ENCODE data around the gene KANTR. TPM values are rescaled to one million over a fixed set of nuclear protein-coding genes. Genes with fewer than 3 reads are reported as not detected.
A peak's percentile ranks its signal among the peaks of the same experiment; 100 is the strongest.
"Not testable (repeated sequence)": the region's sequence is repeated elsewhere in the genome, so short reads cannot be mapped to it uniquely, and the experiment has no call there.

The KANTR gene
- total RNA-seq, 2 donors from 2014 or later: 9.8 to 10.1 TPM

DNA sequence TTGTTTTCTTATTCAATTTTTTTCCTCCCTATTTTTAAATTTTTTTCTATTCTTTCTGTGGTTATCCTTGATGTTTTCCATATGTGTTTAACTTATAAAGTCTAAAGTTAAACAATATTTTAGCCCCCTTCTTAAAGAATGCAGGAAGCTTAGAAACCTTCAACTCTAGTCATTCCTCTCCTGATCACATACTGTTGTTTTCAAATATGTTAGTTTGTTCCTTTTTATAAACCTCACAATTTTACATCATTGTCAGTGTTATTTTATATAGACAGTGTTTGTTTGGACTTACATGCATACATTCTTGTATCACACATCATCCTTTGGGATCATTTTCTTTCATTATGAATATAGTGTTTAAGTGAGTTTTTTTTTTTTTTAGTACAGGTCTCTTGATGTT lies 31.6 kb downstream of the KANTR start:
- ATAC-seq (no peak), DNase-seq (no peak)
- H3K4me1 Mint-ChIP-seq: peaks cover 13% of the 10 kb centered on the region
- peaks cover 2% of the 10 kb centered on the region for H3K36me3 Mint-ChIP-seq (ENCODE audit: low read depth)
- no peaks in the 10 kb centered on the region for H3K9me3 ChIP-seq (ENCODE audit: control insufficient read depth, low read length, poor library complexity, severe bottlenecking)
- H3K27ac Mint-ChIP-seq: peak overlapping the region; percentile 16
- no peak overlapping the region for H3K4me3 Mint-ChIP-seq
- no peaks in the 10 kb centered on the region for H3K27me3 Mint-ChIP-seq

DNA sequence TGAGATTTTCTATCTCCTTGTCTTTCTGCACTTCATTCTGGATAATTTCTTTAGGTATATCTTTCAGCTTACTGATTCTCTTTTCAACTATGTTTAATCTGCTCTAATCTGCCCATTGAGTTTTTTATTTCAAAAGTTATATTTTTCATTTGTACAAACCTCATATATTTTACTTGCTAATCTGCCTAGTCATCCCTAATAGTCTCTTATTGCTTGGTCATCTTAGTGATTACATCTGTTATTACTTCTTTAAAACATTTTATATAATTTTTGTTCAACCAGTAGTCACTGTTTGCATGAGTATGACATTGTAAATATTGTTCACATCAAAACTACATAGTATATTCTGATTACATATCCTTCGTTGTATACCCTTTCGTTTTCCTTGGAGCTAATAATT lies 32.4 kb downstream of the KANTR start:
- no peaks in the 10 kb centered on the region for H3K9me3 ChIP-seq (ENCODE audit: control insufficient read depth, low read length, poor library complexity, severe bottlenecking)
- DNase-seq: no peak
- Mint-ChIP-seq H3K4me1 (peaks cover 13% of the 10 kb centered on the region), H3K27me3 (no peaks in the 10 kb centered on the region), H3K27ac (no peak overlapping the region), H3K36me3 (ENCODE audit: low read depth) (peaks cover 2% of the 10 kb centered on the region), H3K4me3 (no peak overlapping the region)
- no peak for ATAC-seq

DNA sequence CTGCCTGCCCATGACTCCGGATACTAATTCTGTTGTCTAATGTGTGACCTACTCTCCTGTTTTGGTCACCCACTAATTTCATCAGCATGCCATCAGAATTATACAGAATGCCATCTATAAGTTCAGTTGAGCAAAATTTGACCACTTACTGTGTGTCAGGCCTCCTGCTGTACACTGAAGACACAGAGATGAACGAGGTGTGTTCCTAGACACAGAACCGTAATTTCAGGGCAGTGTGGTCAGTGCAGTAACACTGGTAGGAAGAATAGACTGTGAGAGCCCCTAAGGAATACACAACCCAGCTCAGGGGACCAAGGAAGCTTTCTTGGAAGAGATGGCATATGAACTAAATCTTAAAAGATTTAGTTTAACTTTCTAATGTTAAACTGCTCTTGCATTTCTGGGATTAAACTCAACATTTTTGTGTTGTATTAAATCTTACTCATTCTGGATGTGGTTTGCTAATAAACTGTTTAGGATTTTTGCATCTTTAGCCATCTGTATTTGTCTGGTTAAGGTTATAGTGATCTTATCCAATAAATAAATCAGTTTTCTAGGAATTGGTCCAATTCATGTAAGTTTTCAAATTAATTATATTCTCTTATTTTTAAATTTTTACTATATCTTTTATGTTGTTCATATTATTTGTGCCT lies 34.3 kb downstream of the KANTR start:
- no peaks in the 10 kb centered on the region for H3K9me3 ChIP-seq (ENCODE audit: control insufficient read depth, low read length, poor library complexity, severe bottlenecking)
- ATAC-seq: no peak
- Mint-ChIP-seq H3K4me1 (peaks cover 13% of the 10 kb centered on the region), H3K27ac (no peak overlapping the region), H3K27me3 (no peaks in the 10 kb centered on the region), H3K4me3 (no peak overlapping the region), H3K36me3 (ENCODE audit: low read depth) (peaks cover 2% of the 10 kb centered on the region)
- no peak for DNase-seq

DNA sequence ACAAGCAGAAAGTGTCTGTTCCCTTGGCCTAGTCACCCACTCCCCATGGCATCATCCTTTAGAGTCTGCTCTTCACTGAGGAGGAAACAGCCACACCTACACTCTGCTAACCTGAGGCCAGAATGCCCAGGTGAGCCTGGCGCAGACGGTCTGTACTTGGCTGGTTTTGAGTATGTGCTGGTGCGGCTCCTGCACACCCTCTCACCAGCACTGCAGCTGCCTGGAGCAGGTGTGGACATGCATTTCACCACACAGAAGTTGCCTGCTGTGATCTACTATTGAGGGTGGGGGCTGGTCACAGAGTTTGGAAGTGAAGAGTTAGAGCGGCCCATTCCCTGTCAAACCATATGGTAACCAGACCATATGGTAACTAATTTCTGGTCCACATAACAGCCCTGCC lies 39.5 kb downstream of the KANTR start:
- H3K4me1 Mint-ChIP-seq: no peaks in the 10 kb centered on the region
- DNase-seq (no peak), ATAC-seq (no peak)
- H3K9me3 ChIP-seq (ENCODE audit: control insufficient read depth, low read length, poor library complexity, severe bottlenecking): no peaks in the 10 kb centered on the region
- no peak overlapping the region for H3K27ac Mint-ChIP-seq
- H3K27me3 Mint-ChIP-seq: no peaks in the 10 kb centered on the region
- H3K4me3 Mint-ChIP-seq: no peak overlapping the region
- no peaks in the 10 kb centered on the region for H3K36me3 Mint-ChIP-seq (ENCODE audit: low read depth)

DNA sequence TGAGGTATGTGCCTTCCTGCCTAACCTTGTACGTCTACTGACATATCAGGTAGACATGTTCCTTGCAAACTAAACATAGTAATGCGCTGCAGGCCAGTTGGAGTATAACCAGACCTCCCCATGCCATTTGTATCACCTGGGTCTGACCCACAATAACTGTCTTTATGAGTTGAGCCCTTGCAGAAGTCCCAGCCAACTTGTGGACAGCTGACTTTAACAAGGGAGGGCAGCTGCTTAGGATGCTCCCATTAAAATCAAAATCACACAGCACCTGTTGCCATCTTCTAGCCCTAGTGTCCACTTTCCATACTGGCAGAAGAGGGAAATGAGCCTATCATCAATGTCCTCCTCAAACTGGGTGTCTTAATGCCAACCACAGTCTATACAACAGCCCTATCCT lies 41.6 kb downstream of the KANTR start:
- ATAC-seq (no peak), DNase-seq (no peak)
- Mint-ChIP-seq H3K36me3 (ENCODE audit: low read depth) (no peaks in the 10 kb centered on the region), H3K27me3 (no peaks in the 10 kb centered on the region), H3K4me1 (peaks cover 2% of the 10 kb centered on the region), H3K4me3 (no peak overlapping the region), H3K27ac (no peak overlapping the region)
- no peaks in the 10 kb centered on the region for H3K9me3 ChIP-seq (ENCODE audit: control insufficient read depth, low read length, poor library complexity, severe bottlenecking)

DNA sequence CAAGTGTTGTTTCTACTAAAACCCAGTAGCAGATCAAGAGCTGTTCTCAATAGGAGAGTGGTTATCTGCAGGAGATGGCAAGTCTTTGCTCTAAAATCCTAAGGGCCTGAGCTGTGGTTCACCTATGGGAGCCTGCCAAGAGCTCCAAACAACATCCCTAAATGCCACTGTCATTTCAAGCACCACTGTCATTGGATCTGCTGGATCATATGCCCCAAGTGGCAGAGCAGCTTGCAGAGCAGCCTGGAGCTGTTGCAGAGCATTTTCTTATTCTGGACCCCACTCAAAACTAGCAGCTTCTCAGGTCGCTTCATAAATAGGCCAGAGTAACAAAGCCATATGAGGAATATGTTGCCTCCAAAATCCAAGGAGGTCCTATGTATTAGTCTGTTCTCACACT lies 59.6 kb downstream of the KANTR start:
- H3K27me3 Mint-ChIP-seq: no peaks in the 10 kb centered on the region
- no peak overlapping the region for H3K27ac Mint-ChIP-seq
- no peak overlapping the region for H3K4me3 Mint-ChIP-seq
- no peaks in the 10 kb centered on the region for H3K9me3 ChIP-seq (ENCODE audit: control insufficient read depth, low read length, poor library complexity, severe bottlenecking)
- DNase-seq: no peak
- H3K36me3 Mint-ChIP-seq (ENCODE audit: low read depth): no peaks in the 10 kb centered on the region
- no peaks in the 10 kb centered on the region for H3K4me1 Mint-ChIP-seq
- no peak for ATAC-seq

DNA sequence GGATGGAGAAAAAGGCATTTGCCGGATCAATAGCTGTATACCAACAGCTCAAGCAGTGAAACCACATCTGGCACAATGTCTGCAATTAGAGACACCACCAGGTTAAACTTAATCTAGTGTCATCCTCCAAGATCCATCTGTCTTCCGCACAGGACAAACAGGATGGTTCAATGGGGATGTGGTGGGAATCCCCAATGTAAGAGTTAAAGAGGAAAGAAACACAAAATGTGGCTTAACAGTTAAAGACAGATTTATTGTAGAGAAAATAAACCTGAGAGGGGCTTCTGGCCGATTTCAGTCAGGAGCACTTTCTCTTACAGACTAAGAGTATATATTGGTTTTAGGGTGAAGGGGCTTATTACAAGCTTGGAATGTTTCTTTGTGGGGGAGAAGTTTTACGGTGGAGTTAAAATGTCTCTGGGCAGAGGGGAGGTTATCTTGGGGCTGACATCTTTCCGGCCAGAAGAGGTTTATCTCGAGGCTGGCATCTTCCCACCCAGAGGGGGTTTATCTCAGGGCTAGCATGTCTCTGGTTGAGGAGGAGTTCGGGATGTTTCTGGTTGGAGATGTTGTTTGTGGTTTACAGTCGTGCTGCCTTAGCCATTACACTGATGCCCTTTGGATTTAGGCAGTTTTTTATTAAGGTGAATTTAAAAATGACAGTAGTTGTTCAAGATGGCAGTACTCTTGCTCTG lies 61.7 kb downstream of the KANTR start:
- no peak for DNase-seq
- H3K27ac Mint-ChIP-seq: no peak overlapping the region
- no peak for ATAC-seq
- H3K27me3 Mint-ChIP-seq: no peaks in the 10 kb centered on the region
- H3K9me3 ChIP-seq (ENCODE audit: control insufficient read depth, low read length, poor library complexity, severe bottlenecking): no peaks in the 10 kb centered on the region
- H3K4me3 Mint-ChIP-seq: no peak overlapping the region
- no peaks in the 10 kb centered on the region for H3K36me3 Mint-ChIP-seq (ENCODE audit: low read depth)
- H3K4me1 Mint-ChIP-seq: no peaks in the 10 kb centered on the region

DNA sequence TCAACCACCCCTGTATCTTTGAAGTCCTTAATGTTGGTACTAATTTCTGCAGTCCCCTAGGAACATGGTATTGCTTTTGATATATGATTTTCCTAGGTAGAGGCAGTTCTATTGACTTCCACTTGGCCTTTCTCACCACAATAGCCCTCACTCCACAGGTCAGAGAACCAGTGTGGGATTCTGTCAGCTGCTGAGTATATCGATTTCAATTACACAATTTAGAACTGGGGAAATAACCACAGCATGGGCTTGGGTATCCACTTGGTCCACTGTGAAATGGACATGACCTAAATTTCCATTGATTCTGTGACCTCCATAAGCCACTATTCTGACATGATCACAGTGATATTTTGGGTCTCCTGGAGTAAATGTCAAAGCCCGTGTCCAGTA lies 62.3 kb downstream of the KANTR start:
- Mint-ChIP-seq H3K27me3 (no peaks in the 10 kb centered on the region), H3K27ac (no peak overlapping the region), H3K36me3 (ENCODE audit: low read depth) (no peaks in the 10 kb centered on the region), H3K4me3 (no peak overlapping the region), H3K4me1 (no peaks in the 10 kb centered on the region)
- ATAC-seq (no peak), DNase-seq (no peak)
- H3K9me3 ChIP-seq (ENCODE audit: control insufficient read depth, low read length, poor library complexity, severe bottlenecking): no peaks in the 10 kb centered on the region

DNA sequence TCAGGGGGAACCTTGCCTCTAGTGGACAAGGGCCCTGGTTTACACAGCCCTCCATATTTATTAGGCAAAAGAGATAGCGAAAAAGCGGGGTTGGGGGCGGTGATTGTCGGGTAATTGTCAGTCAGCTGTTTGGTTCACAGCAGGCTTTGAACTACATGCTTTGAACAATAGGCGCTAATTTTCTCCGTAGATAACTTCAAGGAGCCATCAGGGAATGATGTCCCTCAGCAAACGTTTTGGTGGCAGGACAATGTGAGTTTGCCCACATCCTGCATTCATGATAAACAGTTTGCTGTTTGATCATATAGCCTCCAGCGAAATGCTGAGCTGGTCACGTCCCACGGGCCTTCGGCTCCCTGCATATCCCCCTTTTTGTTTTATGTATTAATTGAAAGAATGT lies 65.2 kb downstream of the KANTR start:
- Mint-ChIP-seq H3K27ac (no peak overlapping the region), H3K4me3 (no peak overlapping the region), H3K4me1 (no peaks in the 10 kb centered on the region), H3K27me3 (no peaks in the 10 kb centered on the region), H3K36me3 (ENCODE audit: low read depth) (no peaks in the 10 kb centered on the region)
- ATAC-seq (no peak), DNase-seq (no peak)
- H3K9me3 ChIP-seq (ENCODE audit: control insufficient read depth, low read length, poor library complexity, severe bottlenecking): no peaks in the 10 kb centered on the region

DNA sequence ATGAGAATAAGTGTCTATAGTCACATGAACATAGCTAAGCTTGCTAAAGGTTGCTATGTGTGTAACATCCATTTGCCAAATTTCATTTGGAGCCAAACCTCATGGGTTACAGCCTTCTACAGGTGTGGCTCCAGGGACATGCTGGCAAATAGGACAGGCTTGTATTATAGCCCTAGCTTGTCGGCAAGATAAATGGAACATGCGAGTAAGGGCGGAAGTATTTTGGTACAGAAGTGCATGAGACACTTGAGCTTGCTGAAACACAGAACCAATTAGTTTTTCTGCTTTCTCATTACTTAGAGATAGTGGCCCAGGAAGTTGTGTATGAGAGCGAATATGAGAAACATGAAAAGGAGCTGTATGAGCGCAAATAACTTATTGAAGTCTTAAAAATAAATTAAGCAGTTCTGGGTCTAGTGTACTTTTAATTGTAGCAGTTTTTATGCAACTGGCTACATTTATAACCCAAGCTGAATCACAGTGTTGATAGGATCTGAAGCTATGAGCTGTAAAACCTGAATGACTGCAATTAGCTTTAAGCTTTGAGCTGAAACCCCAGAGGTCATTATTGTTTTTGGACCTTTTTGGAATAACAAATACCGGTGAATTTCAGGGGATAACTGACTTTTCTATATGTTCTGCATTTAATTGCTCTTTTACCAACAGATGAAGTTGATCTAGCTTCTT lies 66.5 kb downstream of the KANTR start:
- no peaks in the 10 kb centered on the region for H3K4me1 Mint-ChIP-seq
- no peak for DNase-seq
- H3K9me3 ChIP-seq (ENCODE audit: control insufficient read depth, low read length, poor library complexity, severe bottlenecking): no peaks in the 10 kb centered on the region
- H3K4me3 Mint-ChIP-seq: no peak overlapping the region
- H3K27ac Mint-ChIP-seq: no peak overlapping the region
- H3K27me3 Mint-ChIP-seq: no peaks in the 10 kb centered on the region
- H3K36me3 Mint-ChIP-seq (ENCODE audit: low read depth): no peaks in the 10 kb centered on the region
- ATAC-seq: no peak

DNA sequence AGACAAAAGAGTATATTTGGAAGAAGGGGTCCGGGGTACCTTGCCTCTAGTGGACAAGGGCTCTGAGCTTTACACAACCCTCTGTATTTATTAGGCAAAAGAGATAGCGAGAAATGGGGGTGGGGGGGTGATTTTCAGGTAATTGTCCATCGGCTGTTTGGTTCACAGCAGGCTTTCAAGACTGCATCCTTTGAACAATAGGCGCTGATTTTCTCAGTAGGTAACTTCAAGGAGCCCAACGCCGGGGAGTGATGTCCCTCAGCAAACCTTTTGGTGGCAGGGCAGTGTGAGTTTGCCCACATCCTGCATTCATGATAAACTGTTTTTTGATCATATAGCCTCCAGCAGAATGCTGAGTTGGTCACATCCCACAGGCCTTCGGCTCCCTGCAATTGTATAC lies 69.5 kb downstream of the KANTR start:
- DNase-seq: no peak
- Mint-ChIP-seq H3K4me3 (no peak overlapping the region), H3K27ac (no peak overlapping the region), H3K4me1 (no peaks in the 10 kb centered on the region), H3K27me3 (no peaks in the 10 kb centered on the region), H3K36me3 (ENCODE audit: low read depth) (no peaks in the 10 kb centered on the region)
- no peaks in the 10 kb centered on the region for H3K9me3 ChIP-seq (ENCODE audit: control insufficient read depth, low read length, poor library complexity, severe bottlenecking)
- ATAC-seq: no peak

DNA sequence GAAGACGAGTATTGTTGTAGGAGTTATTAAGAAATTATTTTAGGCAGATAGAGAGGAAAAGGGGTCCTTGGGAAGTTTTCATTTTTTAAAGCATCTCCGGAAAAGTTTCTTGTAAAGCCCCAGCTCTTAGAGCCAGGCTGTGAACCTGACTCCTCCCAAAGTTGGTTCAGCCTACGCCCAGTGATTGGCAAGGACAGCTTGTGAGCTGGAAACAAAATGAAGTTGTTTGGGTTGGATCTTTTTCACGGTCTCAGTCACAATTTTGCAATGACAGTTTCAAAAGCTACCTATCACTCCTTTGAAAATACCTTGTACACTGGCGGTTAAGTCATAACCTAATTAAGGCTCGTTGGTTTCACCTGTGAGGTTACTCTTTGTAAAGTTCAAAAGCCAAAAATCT lies 70.6 kb downstream of the KANTR start:
- not testable (repeated sequence) for H3K9me3 ChIP-seq (ENCODE audit: control insufficient read depth, low read length, poor library complexity, severe bottlenecking); H3K27ac Mint-ChIP-seq; ATAC-seq; H3K36me3 Mint-ChIP-seq (ENCODE audit: low read depth); H3K27me3 Mint-ChIP-seq; DNase-seq; H3K4me1 Mint-ChIP-seq; H3K4me3 Mint-ChIP-seq

DNA sequence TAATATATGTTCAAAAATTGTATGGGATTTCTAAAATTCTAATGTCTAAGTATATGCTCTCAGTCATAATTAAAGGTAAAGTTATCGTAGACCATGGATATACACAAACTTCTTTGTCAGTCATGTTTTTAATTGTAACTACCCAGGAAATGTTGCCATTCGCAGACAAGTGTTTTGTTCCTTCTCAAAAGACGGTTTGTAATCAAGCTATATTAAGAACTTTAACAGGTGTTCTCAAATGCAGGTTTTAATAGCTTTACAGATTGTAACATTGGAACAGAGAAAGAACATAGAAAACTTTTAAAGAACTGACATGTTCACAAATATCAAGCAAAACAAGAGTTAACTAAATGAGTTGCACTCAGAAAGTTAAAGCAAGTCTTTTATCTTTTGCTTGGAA lies 72.2 kb downstream of the KANTR start:
- H3K27me3 Mint-ChIP-seq: no peaks in the 10 kb centered on the region
- H3K4me1 Mint-ChIP-seq: no peaks in the 10 kb centered on the region
- DNase-seq (no peak), ATAC-seq (no peak)
- H3K27ac Mint-ChIP-seq: no peak overlapping the region
- H3K4me3 Mint-ChIP-seq: no peak overlapping the region
- H3K36me3 Mint-ChIP-seq (ENCODE audit: low read depth): no peaks in the 10 kb centered on the region
- H3K9me3 ChIP-seq (ENCODE audit: control insufficient read depth, low read length, poor library complexity, severe bottlenecking): no peaks in the 10 kb centered on the region

DNA sequence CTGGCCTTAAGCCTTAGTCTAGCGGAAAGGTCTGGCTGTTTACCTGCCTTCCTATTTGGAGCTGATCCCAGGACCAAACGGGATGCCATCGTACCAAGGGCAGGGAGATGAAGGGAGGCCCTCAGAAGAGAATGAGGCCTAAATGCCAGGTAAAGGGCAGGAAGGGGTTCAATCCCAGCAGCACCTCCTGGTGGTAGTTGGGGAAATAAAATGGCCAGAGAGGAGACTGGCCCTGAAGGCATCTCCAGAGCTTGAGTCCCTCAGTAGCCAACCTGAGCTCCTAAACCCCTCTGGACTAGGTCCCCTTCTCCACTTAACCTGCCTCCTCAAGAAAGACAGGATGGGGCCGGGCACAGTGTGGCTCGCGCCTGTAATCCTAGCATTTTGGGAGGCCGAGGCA lies 77.4 kb downstream of the KANTR start:
- no peaks in the 10 kb centered on the region for H3K4me1 Mint-ChIP-seq

More for the DNA sequence above, 77.4 kb downstream of the KANTR start:
- peaks cover 2% of the 10 kb centered on the region for H3K36me3 Mint-ChIP-seq (ENCODE audit: low read depth)
- no peak overlapping the region for H3K27ac Mint-ChIP-seq
- ATAC-seq: no peak
- H3K4me3 Mint-ChIP-seq: no peak overlapping the region
- DNase-seq: no peak
- no peaks in the 10 kb centered on the region for H3K27me3 Mint-ChIP-seq
- no peaks in the 10 kb centered on the region for H3K9me3 ChIP-seq (ENCODE audit: control insufficient read depth, low read length, poor library complexity, severe bottlenecking)
